ENCODE results near the gene PCDHA9.

- TF ChIP-seq USF2 (IDR thresholded peaks at IDR 0.05) (no peak), CTCF (IDR thresholded peaks at IDR 0.05) (peak; percentile 33; the same call in 1 of the 3 replicates), RFX5 (IDR thresholded peaks at IDR 0.05) (no peak), NR3C1 (IDR thresholded peaks at IDR 0.05) (no peak), REST (IDR thresholded peaks at IDR 0.05) (no peak), CHD4 (IDR thresholded peaks at IDR 0.05; ENCODE audit: borderline replicate concordance) (no peak), POLR2A (IDR thresholded peaks at IDR 0.05; ENCODE audit: low read length) (no peak), MAX (IDR thresholded peaks at IDR 0.05) (no peak), TP53 (CRISPR knock-in tag; IDR thresholded peaks at IDR 0.05) (no peak), E2F6 (IDR thresholded peaks at IDR 0.05; ENCODE audit: borderline replicate concordance, low read depth) (no peak)
Measured at GRCh38 chr5:140840978-140841962, 6.9 kb upstream of the PCDHA9 start, which contains the start of gene PCDHA8.
